GM19468 (cell line): ENCODE data around the gene KRTAP19-8.

Experiments used
- ATAC-seq: cut with Tn5 transposase; IDR thresholded peaks from one replicate; pipeline ENCODE4 v1.9.1; 2021; ENCODE audit warnings: mild to moderate bottlenecking, moderate library complexity, moderate number of reproducible peaks; ENCODE audit not compliant: unreplicated experiment; ENCODE audit errors: extremely low read depth

Gene KRTAP19-8

GRCh38 chr21:31038376-31038775 is at the start of gene KRTAP19-8:
KRTAP19-8 (minus strand) TSS chr21:31038476; CDS start chr21:31038443, 33 bp downstream.
- ATAC-seq: no peak

- no peak for ATAC-seq
Observed at GRCh38 chr21:31087639-31088473, 49.6 kb upstream of the KRTAP19-8 start.

- no peak for ATAC-seq
Observed at GRCh38 chr21:31084689-31085088, 46.4 kb upstream of the KRTAP19-8 start.

GRCh38 chr21:31078796-31079195 is 40.5 kb upstream of the KRTAP19-8 start:
- peak; percentile 60 for ATAC-seq

GRCh38 chr21:31078216-31078615 is 39.9 kb upstream of the KRTAP19-8 start:
- no peak for ATAC-seq

GRCh38 chr21:31075848-31076247 is 37.6 kb upstream of the KRTAP19-8 start:
- no peak for ATAC-seq

GRCh38 chr21:31072533-31072932 is 34.3 kb upstream of the KRTAP19-8 start:
- ATAC-seq: no peak

- ATAC-seq: peak; percentile 81
Observed at GRCh38 chr21:31064803-31065202, 26.5 kb upstream of the KRTAP19-8 start.

GRCh38 chr21:31052489-31053142 is 14.3 kb upstream of the KRTAP19-8 start:
- no peak for ATAC-seq

- no peak for ATAC-seq
Observed at GRCh38 chr21:31050577-31051157, 12.4 kb upstream of the KRTAP19-8 start.

GRCh38 chr21:31045841-31046240 is 7.6 kb upstream of the KRTAP19-8 start:
- no peak for ATAC-seq

- ATAC-seq: no peak
Observed at GRCh38 chr21:31043471-31043870, 5.2 kb upstream of the KRTAP19-8 start.

GRCh38 chr21:31042080-31042464 is 3.8 kb upstream of the KRTAP19-8 start:
- ATAC-seq: no peak

GRCh38 chr21:31041295-31042079 is 3.2 kb upstream of the KRTAP19-8 start:
- no peak for ATAC-seq

GRCh38 chr21:31034378-31034777 is 3.9 kb downstream of the KRTAP19-8 start:
- no peak for ATAC-seq

GRCh38 chr21:31030367-31031106 is 7.7 kb downstream of the KRTAP19-8 start:
- ATAC-seq: peak; percentile 44

GRCh38 chr21:31023680-31024079 is 14.6 kb downstream of the KRTAP19-8 start:
- no peak for ATAC-seq

GRCh38 chr21:31022306-31022705 is 16.0 kb downstream of the KRTAP19-8 start:
- ATAC-seq: no peak

- no peak for ATAC-seq
Observed at GRCh38 chr21:31018232-31018631, 20.0 kb downstream of the KRTAP19-8 start.

GRCh38 chr21:31014891-31015290 is 23.4 kb downstream of the KRTAP19-8 start:
- ATAC-seq: no peak
